ENCODE data around the gene TRIM8. TPM values are rescaled to one million over a fixed set of nuclear protein-coding genes. Genes with fewer than 3 reads are reported as not detected.

TRIM8 gene
- total and polyA plus RNA-seq, 2 donors (not counting 3 experiments of a cell fraction or from before 2014, with no cell fraction given): 74.1 to 114 TPM

- BruUV-seq (replicated peaks): no TSS peak
- dilution Hi-C loops (cut with MboI; ENCODE audit: extremely low pct_ligation_motif_present, low sequenced_read_pairs): no loop called here
- H3K36me3 ChIP-seq (ENCODE audit: control insufficient read depth in 2 of 2, extremely low read depth in 1 of 2, insufficient read depth in 2 of 2, low read length in 2 of 2): peaks cover 0 to 19% of the 10 kb centered on the region in 2 experiments
Observed at GRCh38 chr10:102648889-102649796, 4.9 kb downstream of the TRIM8 start.

More at GRCh38 chr10:102648889-102649796, 4.9 kb downstream of the TRIM8 start:
- peaks cover 98% of the 10 kb centered on the region for H3K79me2 ChIP-seq (ENCODE audit: control insufficient read depth, insufficient read depth, low read length)
- H3K9me3 ChIP-seq (replicated peaks; ENCODE audit: control insufficient read depth, insufficient read depth, low read length): no peaks in the 10 kb centered on the region
- DNase-seq (ENCODE audit: low read depth, low spot score): no peak
- H3K9me1 ChIP-seq (replicated peaks; ENCODE audit: control insufficient read depth, extremely low read depth, insufficient read depth, low read length): no peaks in the 10 kb centered on the region
- no peaks in the 10 kb centered on the region for H4K20me1 ChIP-seq (replicated peaks; ENCODE audit: control insufficient read depth, extremely low read depth, insufficient read depth, low read length)
- H3K27me3 ChIP-seq (ENCODE audit: control insufficient read depth in 2 of 2, insufficient read depth in 2 of 2, low read length in 2 of 2): no peaks in the 10 kb centered on the region
- intact Hi-C loops (cut with micrococcal nuclease): loop anchor here (5.0 kb wide), 1 partner anchor 227 kb away; the partner anchor contains the start of gene FBXL15
- peak overlapping the region; percentile 61 for H3K4me2 ChIP-seq (ENCODE audit: insufficient read depth, low read length)
- CTCF ChIA-PET: interaction anchor here (0.6 to 2.7 kb wide), 5 partner anchors 15 to 145 kb away, joined by 3 to 9 read pairs (median 4); no protein-coding TSS in a partner anchor
- H3K4me1 ChIP-seq (ENCODE audit: control insufficient read depth, extremely low read depth, insufficient read depth, low read length): peaks cover 45% of the 10 kb centered on the region
- POLR2A ChIA-PET: interaction anchor here (0.9 kb wide), 1 partner anchor 66 kb away, joined by 4 read pairs; no protein-coding TSS in a partner anchor
- H3K27ac ChIP-seq (ENCODE audit: insufficient read depth, low read depth, low read length): no peak overlapping the region
- peak overlapping the region in 1 of 3 experiments; percentile 17 for H3K4me3 ChIP-seq (replicated peaks in 1 of 3; ENCODE audit: insufficient read depth in 1 of 3, low read depth in 1 of 3, low read length in 3 of 3)
- FAIRE-seq: peak; percentile 18
- no peak overlapping the region for H3K9ac ChIP-seq (replicated peaks; ENCODE audit: extremely low read depth, insufficient read depth, low read length)
- TF ChIP-seq JUN (IDR thresholded peaks at IDR 0.05; ENCODE audit: borderline replicate concordance, insufficient read depth, insufficient read length, low read depth): no peak
- TF ChIP-seq MYC (IDR thresholded peaks at IDR 0.05; ENCODE audit: low read depth, low read length): no peak
- TF ChIP-seq CTCF (IDR thresholded peaks at IDR 0.05; ENCODE audit: extremely low read depth in 1 of 2, insufficient read depth in 1 of 2, low read depth in 1 of 2, low read length in 2 of 2): no peak
- TF ChIP-seq POLR2AphosphoS5 (IDR thresholded peaks at IDR 0.05; ENCODE audit: insufficient read depth, low read depth, low read length): no peak
- no peak for TF ChIP-seq MAX (IDR thresholded peaks at IDR 0.05; ENCODE audit: insufficient read depth, insufficient read length)
- TF ChIP-seq FOS (IDR thresholded peaks at IDR 0.05; ENCODE audit: borderline replicate concordance, insufficient read depth, low read length): no peak
- no peak for TF ChIP-seq POLR2A (IDR thresholded peaks at IDR 0.05; ENCODE audit: low read depth, low read length)
- TF ChIP-seq GATA2 (IDR thresholded peaks at IDR 0.05; ENCODE audit: insufficient read depth, insufficient read length, low read depth, low read length): no peak
- TF ChIP-seq EZH2 (IDR thresholded peaks at IDR 0.05; ENCODE audit: borderline replicate concordance, low read depth, low read length, severe bottlenecking): no peak
- no peak overlapping the region for H2AFZ ChIP-seq (ENCODE audit: low read depth, low read length)

Data from endothelial cell of umbilical vein (primary cell).